ENCODE results near the gene C1S.

GRCh38 chr12:7075518-7075917 is 15.0 kb downstream of the C1S start:
- TF ChIP-seq CTCF (IDR thresholded peaks at IDR 0.05; ENCODE audit: extremely low read depth in 1 of 2, insufficient read depth in 1 of 2, low read depth in 1 of 2, low read length in 2 of 2): no peak
- no peak for TF ChIP-seq EZH2 (IDR thresholded peaks at IDR 0.05; ENCODE audit: borderline replicate concordance, low read depth, low read length, severe bottlenecking)

All from endothelial cell of umbilical vein (primary cell).